HEK293T (cell line): Measurements from ENCODE around the gene SLCO3A1.

ENCODE experiments used
- BHLHE40 ChIP-seq: fragments of 450-650 bp; IDR thresholded peaks from 2 replicates; pipeline ENCODE4 v1.6.1; 2016; ENCODE audit warnings: mild to moderate bottlenecking, moderate library complexity, borderline replicate concordance
- CTBP1 ChIP-seq: fragments of 450-650 bp; IDR thresholded peaks from 2 replicates; pipeline ENCODE4 v1.6.1; 2016; ENCODE audit warnings: borderline replicate concordance
- ELF4 ChIP-seq: fragments of 450-650 bp; IDR thresholded peaks from 2 replicates; pipeline ENCODE4 v1.6.1; 2017; ENCODE audit warnings: antibody characterized with exemption
- FOXA1 ChIP-seq: fragments of 450-650 bp; IDR thresholded peaks from 2 replicates; pipeline ENCODE4 v1.6.1; 2016; ENCODE audit warnings: mild to moderate bottlenecking
- FOXM1 ChIP-seq: fragments of 450-650 bp; IDR thresholded peaks from 2 replicates; pipeline ENCODE4 v1.6.1; 2017; ENCODE audit warnings: mild to moderate bottlenecking, borderline replicate concordance
- SUZ12 ChIP-seq: fragments of 450-650 bp; IDR thresholded peaks from 2 replicates; pipeline ENCODE4 v1.6.1; 2016; ENCODE audit warnings: mild to moderate bottlenecking
- ZNF384 ChIP-seq: fragments of 450-650 bp; IDR thresholded peaks from 2 replicates; pipeline ENCODE4 v1.6.1; 2016

- TF ChIP-seq ZNF384 (no peak), BHLHE40 (no peak), FOXM1 (no peak), ELF4 (no peak), SUZ12 (no peak), FOXA1 (no peak), CTBP1 (no peak)
Measured at GRCh38 chr15:92124657-92125010, 271.1 kb downstream of the SLCO3A1 start.
